OCI-LY1 (cell line): ENCODE measurements around the gene BCL2L12.

Experiments
- CTCF ChIP-seq: fragments of 200-600 bp; sonication (generic), shearing (Covaris generic); IDR thresholded peaks from 2 replicates; pipeline ENCODE4 v1.5.1; 2017; ENCODE audit warnings: mild to moderate bottlenecking, antibody characterized with exemption, low read length, moderate library complexity, mixed read lengths
- EZH2 ChIP-seq: fragments of 200-600 bp; sonication (generic), shearing (Covaris generic); IDR thresholded peaks from 2 replicates; pipeline ENCODE4 v1.8.0; 2017; ENCODE audit warnings: borderline replicate concordance, mixed run types, mild to moderate bottlenecking, antibody characterized with exemption, low read length, moderate library complexity, mixed read lengths

- TF ChIP-seq CTCF (no peak), EZH2 (no peak)
These were observed 40.2 kb downstream of the BCL2L12 start for GRCh38 chr19:49705919-49706318.
